Measurements from ENCODE around the gene FAHD1.

The FAHD1 gene

DNA sequence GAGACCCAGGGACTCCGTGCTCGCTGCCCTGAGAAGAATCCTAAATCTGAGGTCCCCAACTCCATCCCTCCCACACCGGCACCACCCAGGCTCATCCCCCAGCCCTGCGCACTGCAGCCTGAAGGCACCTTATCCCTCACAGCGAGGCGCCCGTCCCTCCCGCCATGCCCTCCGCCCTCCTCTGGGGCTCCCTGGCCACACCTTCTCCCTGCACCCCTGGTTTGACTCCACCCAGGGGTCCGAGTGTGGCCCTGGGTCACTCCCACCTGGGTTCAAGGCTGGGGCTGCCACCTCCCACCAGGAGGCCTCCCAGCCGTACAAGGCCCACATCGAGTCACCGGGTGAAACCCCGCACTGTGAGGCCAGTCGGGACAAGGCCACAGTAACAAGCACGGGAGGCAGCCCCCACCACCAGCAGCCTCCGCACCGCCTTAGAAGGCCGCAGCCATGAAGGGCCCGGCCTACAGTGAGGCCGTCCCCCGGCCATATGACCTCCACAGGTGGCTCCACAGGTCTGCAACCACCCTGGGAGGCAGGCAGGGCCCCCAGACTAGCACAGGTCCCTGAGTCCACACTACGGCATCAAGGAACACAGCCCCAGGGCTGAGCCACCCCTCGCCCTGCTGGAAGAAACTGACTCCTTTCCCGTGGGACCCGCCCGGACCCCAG, 8.7 kb upstream of the FAHD1 start:
- TF ChIP-seq GATA2 (IDR thresholded peaks at IDR 0.05; ENCODE audit: low read depth, low read length) (no peak), GATA3 (IDR thresholded peaks at IDR 0.05; ENCODE audit: low read depth, low read length) (no peak)

DNA sequence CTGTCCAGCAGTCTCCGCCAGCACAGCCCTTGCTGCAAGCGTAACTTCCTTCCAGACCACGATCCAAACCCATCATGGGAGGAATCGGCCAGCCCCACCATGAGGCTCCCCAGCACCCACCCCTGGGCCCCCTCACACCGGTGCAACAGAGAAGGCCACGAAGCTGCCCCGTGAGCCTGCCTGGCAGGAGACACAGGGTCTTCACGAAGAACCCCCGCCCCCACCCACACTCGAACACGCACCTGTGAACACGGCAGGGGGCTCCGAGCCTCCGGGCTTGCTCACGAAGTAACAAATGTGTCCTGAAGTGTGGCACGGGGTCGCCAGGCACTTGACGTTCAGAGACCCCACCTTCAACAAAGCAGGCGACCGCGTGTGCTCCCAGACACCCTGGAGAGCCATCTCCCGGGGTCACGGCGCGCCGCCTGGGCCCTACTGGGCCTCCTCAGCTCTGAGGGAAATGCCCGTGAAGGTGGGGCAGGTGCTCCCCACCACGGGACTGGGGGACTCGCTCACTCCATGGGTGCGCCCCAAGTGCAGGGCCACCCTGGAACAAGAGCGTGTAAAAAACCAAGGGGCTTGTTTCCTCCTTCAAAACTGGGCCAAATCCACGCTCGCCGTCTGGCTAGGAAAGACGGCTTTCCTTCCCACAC, 8.0 kb upstream of the FAHD1 start:
- TF ChIP-seq GATA2 (IDR thresholded peaks at IDR 0.05; ENCODE audit: low read depth, low read length) = no peak
- TF ChIP-seq GATA3 (IDR thresholded peaks at IDR 0.05; ENCODE audit: low read depth, low read length) = no peak

DNA sequence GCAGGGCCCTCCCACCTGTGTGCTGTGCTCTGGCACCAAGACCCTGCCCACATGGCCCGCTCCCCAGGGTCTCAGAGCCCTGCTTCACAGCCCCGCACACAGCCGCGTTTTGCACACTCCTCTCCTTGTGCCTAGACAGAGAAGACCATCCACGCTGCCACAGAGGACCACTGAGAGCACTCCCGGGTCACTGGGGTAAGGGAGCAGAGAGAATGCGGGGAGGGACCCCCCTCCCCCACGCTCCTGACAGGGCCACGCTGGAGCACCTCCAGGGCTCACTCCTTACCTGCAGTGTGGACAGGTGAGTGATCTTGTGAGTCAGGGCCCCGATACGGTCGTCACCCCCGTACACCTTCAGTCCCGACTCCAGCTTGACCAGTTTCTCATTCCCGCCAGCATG, 7.4 kb upstream of the FAHD1 start:
- TF ChIP-seq GATA3 (IDR thresholded peaks at IDR 0.05; ENCODE audit: low read depth, low read length) = no peak

DNA sequence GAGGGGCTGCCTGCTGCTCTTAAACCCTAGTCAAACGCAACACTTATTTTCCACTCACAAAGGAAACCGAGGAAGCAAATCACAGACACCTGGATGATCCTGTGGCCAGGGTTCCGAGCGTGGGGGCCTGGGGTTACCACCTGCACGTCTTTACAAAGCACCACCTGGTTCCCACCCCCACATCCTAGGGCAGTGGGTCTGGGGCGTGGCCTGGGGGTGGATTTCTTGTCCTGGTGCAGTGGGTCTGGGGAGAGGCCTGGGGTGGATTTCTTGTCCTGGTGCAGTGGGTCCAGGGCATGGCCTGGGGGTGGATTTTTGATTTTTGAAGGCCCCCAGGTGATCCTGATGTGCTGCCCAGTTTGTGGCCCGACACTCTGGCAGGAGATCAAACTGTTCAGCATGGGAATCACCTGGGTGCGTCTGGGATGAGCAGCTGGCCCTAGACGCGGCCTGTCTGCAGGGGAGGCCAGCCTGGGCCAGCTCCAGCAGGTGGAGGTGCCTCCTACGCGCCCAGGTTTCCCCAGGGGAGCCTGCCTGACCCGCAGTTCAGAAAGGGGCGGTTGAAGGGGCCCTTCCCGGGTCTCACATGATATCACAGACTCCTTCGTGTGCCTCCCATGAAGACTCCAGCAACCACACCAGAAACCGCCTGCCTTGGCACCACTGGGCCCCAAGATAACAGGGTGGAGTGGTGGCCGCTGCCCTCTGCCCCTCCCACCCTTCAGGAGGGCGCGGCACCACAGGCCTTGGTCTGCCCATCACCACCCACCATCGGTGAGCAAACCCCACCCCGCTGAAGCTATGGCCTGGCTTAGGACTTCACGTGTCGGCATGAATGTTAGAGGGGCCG, 6.7 kb upstream of the FAHD1 start:
- TF ChIP-seq GATA2 (IDR thresholded peaks at IDR 0.05; ENCODE audit: low read depth, low read length) (no peak), GATA3 (IDR thresholded peaks at IDR 0.05; ENCODE audit: low read depth, low read length) (no peak)

DNA sequence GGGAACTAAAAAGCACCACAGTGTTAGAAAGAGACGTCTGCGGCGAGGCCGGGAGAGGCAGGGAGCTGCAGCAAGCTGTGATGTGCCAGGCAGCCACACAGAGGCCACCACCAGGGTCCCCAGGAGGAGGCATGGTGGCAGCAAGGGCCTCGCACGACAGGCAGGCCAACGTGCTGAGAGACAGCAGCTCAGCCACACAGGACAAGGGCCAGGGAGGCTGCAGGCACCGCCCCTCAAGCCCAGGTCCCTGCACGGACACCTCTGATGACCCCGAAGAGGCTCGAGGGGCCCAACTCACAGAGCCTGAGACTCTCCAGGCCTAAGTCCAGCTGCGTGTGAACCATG, 6.1 kb upstream of the FAHD1 start:
- TF ChIP-seq GATA2 (IDR thresholded peaks at IDR 0.05; ENCODE audit: low read depth, low read length) (no peak), GATA3 (IDR thresholded peaks at IDR 0.05; ENCODE audit: low read depth, low read length) (no peak)

DNA sequence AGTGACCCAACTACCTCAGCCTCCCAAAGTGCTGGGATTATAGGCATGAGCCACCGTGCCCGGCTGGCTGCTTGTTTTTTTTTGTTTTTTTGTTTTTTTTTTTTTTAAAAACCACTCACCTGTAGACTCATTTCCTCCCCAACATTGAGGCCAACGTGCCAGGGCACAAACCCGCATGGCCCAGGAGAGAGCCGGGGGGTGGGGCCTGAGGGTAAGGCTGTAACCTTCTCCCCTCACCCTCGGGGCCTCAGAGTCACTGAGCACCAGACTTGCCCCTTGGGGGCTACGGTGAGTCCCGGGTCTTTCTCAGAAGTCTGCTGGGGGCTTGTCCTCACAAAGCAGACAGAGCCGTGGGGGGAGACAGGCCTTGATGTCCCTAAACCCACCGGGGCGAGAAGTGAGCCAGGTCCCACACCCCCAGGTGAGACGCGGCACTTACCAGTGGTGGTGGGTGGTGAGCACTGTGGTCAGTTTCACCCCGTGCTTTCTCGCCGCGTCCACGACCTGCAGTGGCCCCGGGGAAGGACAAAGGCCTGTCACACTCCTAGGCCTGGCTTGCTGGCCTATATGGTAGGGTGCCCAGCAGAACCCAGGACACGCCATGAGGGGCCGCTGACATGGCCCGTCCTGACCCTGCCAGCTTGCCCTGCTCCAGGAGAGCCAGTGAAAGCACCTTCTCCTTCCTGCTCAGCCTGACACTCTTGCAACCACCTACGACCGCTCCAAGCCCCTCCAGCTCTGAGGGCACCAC, 5.0 kb upstream of the FAHD1 start:
- no peak for TF ChIP-seq GATA2 (IDR thresholded peaks at IDR 0.05; ENCODE audit: low read depth, low read length)
- TF ChIP-seq GATA3 (IDR thresholded peaks at IDR 0.05; ENCODE audit: low read depth, low read length) = no peak

DNA sequence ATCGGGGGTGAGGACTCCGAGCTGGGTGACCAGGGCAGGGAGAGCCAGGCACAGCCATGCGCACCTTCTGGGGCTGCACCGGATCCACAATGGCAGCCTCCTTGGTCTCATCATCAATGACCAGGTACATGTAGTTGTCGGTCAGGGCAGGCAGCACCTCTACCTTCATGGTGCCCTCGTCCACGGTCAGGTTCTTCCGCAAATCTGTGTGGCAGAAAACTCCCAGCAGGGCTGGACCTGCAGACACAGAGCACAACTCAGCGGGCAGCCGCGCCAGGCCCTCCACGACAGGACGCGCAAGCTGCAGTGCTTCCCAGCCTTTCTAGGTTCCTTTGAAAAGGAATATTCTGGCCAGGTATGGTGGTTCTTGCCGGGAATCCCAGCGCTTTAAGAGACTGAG, 4.2 kb upstream of the FAHD1 start:
- TF ChIP-seq GATA2 (IDR thresholded peaks at IDR 0.05; ENCODE audit: low read depth, low read length) (no peak), GATA3 (IDR thresholded peaks at IDR 0.05; ENCODE audit: low read depth, low read length) (no peak)

DNA sequence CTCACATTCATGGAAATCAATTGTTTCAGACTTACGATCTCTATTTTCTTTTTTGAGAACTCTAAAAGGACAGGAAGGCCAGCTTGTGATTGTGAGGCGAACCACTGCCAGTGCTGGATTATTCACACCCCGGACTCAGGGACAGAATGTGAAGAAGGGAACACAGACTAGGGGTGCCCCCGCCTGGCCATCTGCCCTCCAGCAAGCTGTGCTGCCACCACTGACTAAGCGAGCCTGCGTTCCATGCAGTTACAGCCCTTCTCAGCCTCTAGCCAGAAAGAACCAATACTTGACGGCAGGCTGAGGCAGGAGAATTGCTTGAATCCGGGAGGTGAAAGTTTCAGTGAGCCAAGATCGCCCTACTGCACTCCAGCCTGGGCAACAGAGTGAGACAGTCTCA, 3.2 kb upstream of the FAHD1 start:
- TF ChIP-seq GATA2 (IDR thresholded peaks at IDR 0.05; ENCODE audit: low read depth, low read length) (no peak), GATA3 (IDR thresholded peaks at IDR 0.05; ENCODE audit: low read depth, low read length) (no peak)

DNA sequence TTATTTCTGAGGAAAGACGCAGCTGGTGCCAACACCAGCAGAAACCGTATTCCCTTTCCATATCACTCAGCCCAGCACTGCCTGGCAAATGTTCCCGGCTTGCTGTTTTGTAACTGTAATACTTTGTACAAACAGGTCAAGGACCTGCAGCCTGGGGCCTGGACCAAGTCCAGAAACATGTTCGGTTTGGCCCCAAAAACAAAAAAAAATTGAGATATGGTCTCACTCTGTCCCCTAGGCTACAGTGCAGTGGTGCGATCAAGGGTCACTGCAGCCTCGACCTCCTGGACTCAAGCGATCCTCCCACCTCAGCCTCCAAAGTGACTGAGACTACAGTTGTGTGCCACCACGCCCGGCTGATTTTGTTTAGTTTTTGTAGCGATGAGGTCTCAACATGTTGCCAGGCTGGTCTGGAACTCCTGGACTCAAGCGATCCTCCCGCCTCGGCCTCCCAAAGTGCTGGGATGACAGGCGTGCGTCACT, 1.6 kb upstream of the FAHD1 start:
- no peak for TF ChIP-seq GATA2 (IDR thresholded peaks at IDR 0.05; ENCODE audit: low read depth, low read length)
- TF ChIP-seq GATA3 (IDR thresholded peaks at IDR 0.05; ENCODE audit: low read depth, low read length) = no peak

DNA sequence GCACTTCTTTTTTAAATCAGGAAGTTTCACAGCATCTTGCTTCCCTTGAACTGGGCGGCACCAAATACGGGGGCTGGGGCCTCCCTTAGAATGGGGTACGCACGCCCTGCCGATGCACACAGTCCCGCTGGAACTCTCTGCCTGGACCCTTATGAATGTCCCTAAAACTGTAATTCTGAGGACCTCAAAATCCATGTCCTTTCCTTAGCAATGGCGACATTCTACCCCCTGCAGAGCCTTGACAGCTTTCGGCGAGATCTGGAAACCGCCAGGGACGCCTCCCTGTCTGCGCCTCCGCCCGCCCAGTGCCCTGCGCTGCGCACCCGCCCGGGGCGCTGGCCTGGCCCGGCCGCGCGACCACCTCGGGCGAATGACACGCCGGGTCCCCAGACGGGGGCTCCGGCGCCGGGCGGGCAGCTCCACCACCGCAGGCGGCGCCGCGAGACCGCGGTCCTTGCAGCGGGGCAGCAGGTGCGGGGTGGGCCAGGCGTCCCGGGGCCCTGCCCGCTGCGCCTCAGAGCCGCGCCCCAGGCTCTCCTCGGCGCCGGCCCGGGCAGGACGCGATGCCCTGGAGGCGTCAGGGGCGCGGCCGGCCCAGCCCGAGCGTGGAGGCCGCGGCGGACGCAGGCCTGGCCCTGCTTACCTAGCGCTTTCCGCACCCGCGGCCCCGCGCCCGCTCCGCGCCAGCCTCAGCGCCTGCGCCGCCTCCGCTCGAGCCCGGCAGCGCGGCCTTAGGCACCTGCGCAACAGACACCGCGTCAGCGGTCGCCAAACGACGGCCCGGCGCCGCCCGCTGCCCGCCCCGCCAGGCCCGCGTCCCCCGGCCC, 929 bp upstream of the FAHD1 start:
- no peak for TF ChIP-seq GATA3 (IDR thresholded peaks at IDR 0.05; ENCODE audit: low read depth, low read length)
- no peak for TF ChIP-seq GATA2 (IDR thresholded peaks at IDR 0.05; ENCODE audit: low read depth, low read length)

DNA sequence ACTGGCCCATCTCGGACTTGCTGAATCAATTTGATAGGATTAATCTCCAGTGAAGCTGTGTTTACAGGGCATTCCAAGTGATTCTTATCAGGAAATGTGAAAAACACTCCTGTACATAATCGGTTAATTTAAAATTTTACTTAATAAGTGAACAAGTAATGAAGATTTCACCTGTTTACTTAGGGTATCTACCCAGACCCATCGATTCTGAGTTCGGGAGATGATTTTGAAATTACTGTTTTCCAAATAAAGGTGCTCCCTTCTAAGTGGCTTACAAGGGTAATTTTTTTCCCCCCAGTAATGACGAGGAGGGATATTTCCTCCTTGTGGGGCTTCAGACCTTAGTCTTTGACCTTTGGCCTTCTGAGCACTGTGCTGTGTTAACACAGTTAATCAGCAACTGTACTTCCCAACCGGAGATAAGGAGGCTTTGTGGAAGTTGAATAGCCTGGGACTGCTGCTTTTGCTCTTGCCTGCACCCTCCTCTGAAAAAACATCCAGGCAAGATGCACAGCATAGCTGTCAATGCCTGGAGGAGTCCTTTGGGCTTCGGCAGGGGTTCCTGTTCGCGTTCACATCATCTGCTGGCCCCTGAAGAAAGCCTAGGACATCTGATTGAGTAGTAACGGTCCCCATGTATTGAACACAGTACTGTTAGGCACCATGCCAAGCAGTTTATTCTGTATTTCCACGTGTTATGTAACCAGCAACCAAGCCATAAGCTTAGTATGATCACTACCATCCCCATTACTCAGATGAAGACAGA, 1.8 kb downstream of the FAHD1 start:
- TF ChIP-seq GATA3 (IDR thresholded peaks at IDR 0.05; ENCODE audit: low read depth, low read length) = no peak
- no peak for TF ChIP-seq GATA2 (IDR thresholded peaks at IDR 0.05; ENCODE audit: low read depth, low read length)

DNA sequence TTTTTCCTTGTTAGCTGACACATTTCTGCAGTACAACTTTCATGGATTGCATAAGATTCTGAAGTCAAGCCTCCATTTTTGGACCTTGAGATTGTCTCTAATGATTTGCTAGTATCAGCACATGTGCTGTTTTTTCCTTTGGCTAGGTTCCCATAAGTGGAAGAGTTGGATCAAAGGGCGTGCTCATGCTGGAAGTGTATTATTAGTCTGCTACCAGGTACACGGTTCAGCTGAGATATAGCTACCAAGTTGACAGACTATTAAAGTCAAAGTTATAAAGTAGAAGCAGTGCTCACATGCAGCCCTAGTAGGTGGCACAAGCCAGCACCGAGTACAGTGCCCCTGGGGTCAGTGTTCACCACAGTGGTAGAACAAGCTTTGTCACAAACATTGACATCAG, 3.2 kb downstream of the FAHD1 start:
- TF ChIP-seq GATA2 (IDR thresholded peaks at IDR 0.05; ENCODE audit: low read depth, low read length) = no peak
- TF ChIP-seq GATA3 (IDR thresholded peaks at IDR 0.05; ENCODE audit: low read depth, low read length) = no peak
